Karpas-422 (cell line): ENCODE results near the gene CCDC86. TPM values are rescaled to one million over a fixed set of nuclear protein-coding genes. Genes with fewer than 3 reads are reported as not detected.

Experiments
- DNase-seq: peaks from one replicate; pipeline ENCODE4 v3.0.0-alpha.2; 2015
- H2AFZ ChIP-seq: fragments of 200-600 bp; sonication (generic); 2 replicates; pipeline ENCODE4 v1.6.1; 2014; ENCODE audit warnings: antibody characterized with exemption, low read length, mixed read lengths
- H3K27ac ChIP-seq: fragments of 200-600 bp; sonication (generic); 2 replicates; pipeline ENCODE4 v1.5.1; 2014; ENCODE audit warnings: mild to moderate bottlenecking, low read length, moderate library complexity
- H3K27me3 ChIP-seq: fragments of 200-600 bp; sonication (generic); 2 replicates; pipeline ENCODE4 v1.6.1; 2014; ENCODE audit warnings: low read length, mixed read lengths
- H3K36me3 ChIP-seq: fragments of 200-600 bp; sonication (generic); 2 replicates; pipeline ENCODE4 v1.6.1; 2014; ENCODE audit warnings: low read length, mixed read lengths; ENCODE audit not compliant: insufficient read depth
- H3K4me1 ChIP-seq: fragments of 200-600 bp; sonication (generic); 2 replicates; pipeline ENCODE4 v1.6.1; 2014; ENCODE audit warnings: mild to moderate bottlenecking, low read length, mixed read lengths
- H3K4me2 ChIP-seq: fragments of 200-600 bp; sonication (generic); 2 replicates; pipeline ENCODE4 v1.6.1; 2014; ENCODE audit warnings: low read length, low read depth, mild to moderate bottlenecking; ENCODE audit not compliant: poor library complexity, severe bottlenecking
- H3K4me3 ChIP-seq: fragments of 200-600 bp; sonication (generic); 2 replicates; pipeline ENCODE4 v1.5.1; 2014; ENCODE audit warnings: mild to moderate bottlenecking, antibody characterized with exemption, low read length, mixed read lengths
- H3K79me2 ChIP-seq: fragments of 200-600 bp; sonication (generic); 2 replicates; pipeline ENCODE4 v1.6.1; 2014; ENCODE audit warnings: mild to moderate bottlenecking, low read length, mixed read lengths
- H3K9ac ChIP-seq: fragments of 200-600 bp; sonication (generic); 2 replicates; pipeline ENCODE4 v1.6.0; 2014; ENCODE audit warnings: low read length
- H3K9me2 ChIP-seq: fragments of 200-600 bp; sonication (generic), shearing (Covaris generic); replicated peaks from 2 replicates; pipeline ENCODE4 v1.6.0; 2014; ENCODE audit warnings: mild to moderate bottlenecking, low read length, moderate library complexity; ENCODE audit not compliant: insufficient read depth
- H3K9me3 ChIP-seq: fragments of 300-700, 200-600 bp; sonication (generic); 2 replicates; pipeline ENCODE4 v1.6.1; 2014; ENCODE audit warnings: low read length, mixed read lengths
- H4K20me1 ChIP-seq: fragments of 200-600 bp; sonication (generic); 2 replicates; pipeline ENCODE4 v1.6.1; 2014; ENCODE audit warnings: mild to moderate bottlenecking, antibody characterized with exemption, low read length, low read depth; ENCODE audit not compliant: insufficient read depth
- total RNA-seq: library from RNA; depleted of rRNA; stranded (reverse); fragments of >200 nt; shearing (Covaris generic); gene quantifications from 2 replicates; pipeline ENCODE4 v1.2.3, GENCODE V29; 2014; ENCODE audit warnings: low replicate concordance

The CCDC86 gene
- total RNA-seq, 1 experiment from 2014 or later: 10.4 TPM

DNA sequence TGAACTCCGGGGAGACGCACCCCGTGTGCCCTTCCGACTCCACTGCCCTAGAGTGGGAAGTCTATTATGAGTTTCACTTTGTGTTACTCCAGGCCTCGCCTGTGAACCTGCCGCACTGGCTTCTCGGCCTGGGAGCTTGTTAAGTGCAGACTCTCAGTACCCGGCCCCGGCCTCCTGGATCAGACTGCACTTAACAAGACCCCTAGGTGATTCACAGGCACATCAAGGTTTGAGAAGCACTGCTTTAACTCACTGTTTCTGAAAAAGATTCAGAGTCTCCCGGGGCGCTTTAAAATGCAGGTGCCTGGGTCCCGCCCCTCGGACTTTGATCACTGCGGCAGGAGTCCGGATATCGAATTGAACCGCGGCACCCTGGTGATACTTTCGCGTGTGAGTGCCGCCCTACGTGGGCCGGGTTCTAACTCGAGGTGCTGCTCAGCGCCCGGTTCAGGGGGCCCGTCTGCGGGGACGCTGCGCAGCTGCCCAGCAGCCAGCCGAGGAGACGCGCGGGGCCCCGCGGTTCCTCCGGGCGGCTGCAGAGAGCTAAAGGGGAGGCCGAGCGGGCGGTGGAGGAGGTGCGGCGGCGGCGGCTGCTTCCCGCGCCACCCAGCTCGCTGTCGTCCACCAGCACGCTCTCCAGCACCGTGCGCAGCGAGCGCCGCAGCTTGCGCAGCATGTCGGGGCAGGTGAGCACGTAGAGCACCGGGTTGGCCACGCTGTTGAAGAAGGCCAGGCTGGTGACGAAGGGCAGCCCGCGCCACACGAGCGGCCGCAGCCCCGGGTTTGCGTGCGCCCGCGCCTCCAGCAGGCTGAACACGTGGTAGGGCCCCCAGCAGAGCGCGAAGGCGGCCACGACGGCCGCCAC, 10.4 kb downstream of the CCDC86 start:
- H3K9me2 ChIP-seq: no peaks in the 10 kb centered on the region
- no peaks in the 10 kb centered on the region for H3K79me2 ChIP-seq
- no peak overlapping the region for H2AFZ ChIP-seq
- H3K27ac ChIP-seq: no peak overlapping the region
- no peak overlapping the region for H3K4me3 ChIP-seq
- no peak overlapping the region for H3K9ac ChIP-seq
- DNase-seq: no peak
- peaks cover 3% of the 10 kb centered on the region; the same call in 1 of the 2 replicates for H4K20me1 ChIP-seq
- no peaks in the 10 kb centered on the region for H3K4me1 ChIP-seq
- no peaks in the 10 kb centered on the region for H3K27me3 ChIP-seq
- H3K9me3 ChIP-seq: no peaks in the 10 kb centered on the region
- H3K36me3 ChIP-seq: 0 out of 2 replicates have a peak, but pooled peaks cover 5% of the 10 kb centered on the region
- no peak overlapping the region for H3K4me2 ChIP-seq

DNA sequence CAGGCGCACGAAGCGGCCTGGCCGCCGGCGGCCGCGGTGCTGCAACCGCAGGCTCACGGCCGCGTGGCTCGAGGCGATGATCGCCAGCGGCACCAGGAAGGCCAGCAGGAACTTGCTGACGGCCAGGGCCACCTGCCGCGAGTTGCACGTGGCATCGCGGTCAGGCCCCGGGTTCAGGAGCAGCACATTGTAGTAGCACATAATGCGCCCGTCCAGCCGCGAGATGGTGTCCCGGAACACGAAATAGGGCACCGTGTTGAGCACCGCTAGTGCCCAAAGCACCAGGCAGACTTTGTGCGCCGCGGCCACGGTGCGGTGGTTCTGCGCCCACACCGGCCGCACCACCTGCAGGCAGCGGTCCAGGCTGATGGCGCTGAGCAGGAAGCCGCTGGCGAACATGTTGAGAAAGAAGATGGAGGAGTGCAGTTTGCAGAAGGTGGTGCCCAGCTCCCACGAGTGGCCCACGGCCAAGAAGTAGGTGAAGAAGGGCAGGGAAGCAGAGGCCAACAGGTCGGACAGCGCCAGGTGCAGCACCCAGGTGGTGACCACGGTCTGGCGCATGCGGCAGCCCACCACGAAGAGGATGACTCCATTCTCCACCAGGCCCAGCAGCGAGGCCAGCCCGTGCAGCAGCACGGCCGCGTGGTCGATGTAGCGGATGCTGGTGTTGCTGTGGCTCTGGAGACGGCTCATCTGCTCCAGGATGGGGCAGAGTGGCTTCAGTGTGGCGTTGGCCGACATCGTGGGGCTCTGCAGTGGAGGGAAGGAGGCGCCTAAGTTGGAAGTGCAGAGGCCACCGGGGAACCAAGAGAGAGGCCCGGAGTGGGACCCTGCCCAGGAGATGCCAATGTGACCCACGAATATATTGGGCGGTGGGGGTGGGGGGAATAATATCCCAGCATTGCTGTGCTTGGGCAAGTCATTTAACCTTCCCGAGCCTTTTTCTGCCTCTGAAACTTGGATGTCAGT, 11.4 kb downstream of the CCDC86 start:
- H3K27me3 ChIP-seq: no peaks in the 10 kb centered on the region
- H3K9ac ChIP-seq: no peak overlapping the region
- H4K20me1 ChIP-seq: peaks cover 3% of the 10 kb centered on the region; the same call in 1 of the 2 replicates
- no peak for DNase-seq
- no peak overlapping the region for H3K4me3 ChIP-seq
- H3K27ac ChIP-seq: no peak overlapping the region
- H3K79me2 ChIP-seq: no peaks in the 10 kb centered on the region
- H3K4me1 ChIP-seq: no peaks in the 10 kb centered on the region
- H3K9me3 ChIP-seq: no peaks in the 10 kb centered on the region
- H3K9me2 ChIP-seq: no peaks in the 10 kb centered on the region
- H3K36me3 ChIP-seq: 0 out of 2 replicates have a peak, but pooled peaks cover 5% of the 10 kb centered on the region
- no peak overlapping the region for H3K4me2 ChIP-seq
- no peak overlapping the region for H2AFZ ChIP-seq

DNA sequence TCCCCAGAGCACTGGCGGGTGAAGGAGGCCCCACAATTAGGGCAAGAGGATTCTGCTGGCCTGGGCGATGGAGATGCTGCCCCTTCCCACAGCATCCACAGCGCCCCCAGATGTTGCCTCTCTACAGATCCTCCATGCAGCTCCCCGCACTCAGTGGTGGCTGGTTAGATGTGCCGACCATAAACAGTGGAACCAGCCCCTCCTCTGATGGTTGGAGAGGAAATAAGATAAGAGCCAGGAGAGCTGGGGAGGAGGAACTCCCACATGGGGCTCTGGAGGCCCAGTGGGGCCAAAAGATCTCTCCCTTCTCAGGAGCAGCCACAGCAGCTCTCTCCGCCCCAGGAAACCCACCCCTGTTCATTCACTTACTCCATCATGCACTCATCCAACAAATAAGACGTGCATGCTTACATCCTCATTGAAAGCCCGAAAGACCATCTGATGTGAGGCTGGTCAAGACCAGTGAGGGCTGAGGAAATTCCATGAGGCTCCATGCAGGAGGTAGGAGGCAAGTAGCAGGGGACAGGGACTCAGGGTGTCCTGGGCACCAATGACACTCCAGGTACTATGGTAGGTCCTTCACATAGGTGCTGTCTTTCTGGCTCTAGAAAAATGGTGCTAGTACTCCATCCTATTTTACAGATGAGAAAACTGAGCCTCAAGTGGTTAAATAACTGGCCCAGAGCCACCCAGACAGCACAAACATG, 12.4 kb downstream of the CCDC86 start:
- H3K27me3 ChIP-seq: no peaks in the 10 kb centered on the region
- H3K27ac ChIP-seq: no peak overlapping the region
- H2AFZ ChIP-seq: no peak overlapping the region
- no peaks in the 10 kb centered on the region for H3K9me2 ChIP-seq
- H3K36me3 ChIP-seq: 0 out of 2 replicates have a peak, but pooled peaks cover 5% of the 10 kb centered on the region
- no peaks in the 10 kb centered on the region for H3K79me2 ChIP-seq
- no peak overlapping the region for H3K4me3 ChIP-seq
- H3K4me2 ChIP-seq: no peak overlapping the region
- H3K9ac ChIP-seq: no peak overlapping the region
- H4K20me1 ChIP-seq: peaks cover 3% of the 10 kb centered on the region; the same call in 1 of the 2 replicates
- H3K9me3 ChIP-seq: no peaks in the 10 kb centered on the region
- H3K4me1 ChIP-seq: peaks cover 5% of the 10 kb centered on the region; the same call in 1 of the 2 replicates
- DNase-seq: no peak

DNA sequence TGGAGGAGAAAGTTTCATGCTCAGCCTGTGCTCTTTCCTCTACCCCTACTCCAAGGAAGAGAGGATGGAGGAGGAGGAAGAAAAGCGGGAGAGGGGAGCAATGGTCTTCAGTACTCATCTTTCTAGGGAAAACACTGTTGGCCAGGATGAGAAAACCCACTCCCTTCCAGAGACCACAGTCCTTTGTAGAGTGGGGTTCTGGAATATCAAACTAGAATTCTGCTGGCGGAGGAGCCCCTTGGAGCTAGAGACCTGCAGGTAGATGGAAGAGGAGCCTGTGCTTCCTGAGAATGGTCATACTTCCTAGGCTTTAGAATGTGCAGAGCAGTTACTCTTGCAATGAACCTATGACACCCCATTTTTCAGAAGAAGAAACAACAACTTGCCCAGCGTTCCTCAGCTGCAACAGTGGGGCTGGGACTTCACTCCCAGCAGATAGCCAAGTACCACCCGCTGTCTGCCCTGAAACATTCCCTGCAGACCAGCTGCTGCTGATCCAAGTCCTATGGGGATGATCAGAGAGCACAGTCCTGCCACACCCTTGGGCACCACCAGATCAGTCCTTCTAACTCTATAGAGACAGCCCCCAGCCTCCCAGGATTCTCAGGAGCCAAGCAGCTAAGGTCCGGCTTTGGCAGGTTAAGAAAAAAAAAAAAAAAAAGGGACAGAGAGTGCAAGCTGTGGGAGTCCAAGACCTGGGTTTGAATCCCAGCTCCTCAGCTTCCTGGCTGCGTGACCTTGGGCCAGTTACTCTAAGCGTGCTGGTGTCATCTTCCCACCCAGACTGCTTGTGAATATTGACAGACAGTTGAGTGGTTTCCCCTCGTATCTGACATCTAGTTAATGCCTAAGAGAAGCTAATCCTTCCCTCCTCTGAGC, 13.2 kb downstream of the CCDC86 start:
- Histone ChIP-seq H3K4me3 (no peak overlapping the region), H3K36me3 (0 out of 2 replicates have a peak, but pooled peaks cover 5% of the 10 kb centered on the region), H3K79me2 (no peaks in the 10 kb centered on the region), H3K4me1 (peaks cover 5% of the 10 kb centered on the region; the same call in 1 of the 2 replicates), H3K4me2 (no peak overlapping the region), H3K27ac (no peak overlapping the region), H3K9me3 (no peaks in the 10 kb centered on the region), H3K9ac (no peak overlapping the region), H3K9me2 (no peaks in the 10 kb centered on the region), H4K20me1 (peaks cover 3% of the 10 kb centered on the region; the same call in 1 of the 2 replicates), H2AFZ (no peak overlapping the region), H3K27me3 (no peaks in the 10 kb centered on the region)
- no peak for DNase-seq

DNA sequence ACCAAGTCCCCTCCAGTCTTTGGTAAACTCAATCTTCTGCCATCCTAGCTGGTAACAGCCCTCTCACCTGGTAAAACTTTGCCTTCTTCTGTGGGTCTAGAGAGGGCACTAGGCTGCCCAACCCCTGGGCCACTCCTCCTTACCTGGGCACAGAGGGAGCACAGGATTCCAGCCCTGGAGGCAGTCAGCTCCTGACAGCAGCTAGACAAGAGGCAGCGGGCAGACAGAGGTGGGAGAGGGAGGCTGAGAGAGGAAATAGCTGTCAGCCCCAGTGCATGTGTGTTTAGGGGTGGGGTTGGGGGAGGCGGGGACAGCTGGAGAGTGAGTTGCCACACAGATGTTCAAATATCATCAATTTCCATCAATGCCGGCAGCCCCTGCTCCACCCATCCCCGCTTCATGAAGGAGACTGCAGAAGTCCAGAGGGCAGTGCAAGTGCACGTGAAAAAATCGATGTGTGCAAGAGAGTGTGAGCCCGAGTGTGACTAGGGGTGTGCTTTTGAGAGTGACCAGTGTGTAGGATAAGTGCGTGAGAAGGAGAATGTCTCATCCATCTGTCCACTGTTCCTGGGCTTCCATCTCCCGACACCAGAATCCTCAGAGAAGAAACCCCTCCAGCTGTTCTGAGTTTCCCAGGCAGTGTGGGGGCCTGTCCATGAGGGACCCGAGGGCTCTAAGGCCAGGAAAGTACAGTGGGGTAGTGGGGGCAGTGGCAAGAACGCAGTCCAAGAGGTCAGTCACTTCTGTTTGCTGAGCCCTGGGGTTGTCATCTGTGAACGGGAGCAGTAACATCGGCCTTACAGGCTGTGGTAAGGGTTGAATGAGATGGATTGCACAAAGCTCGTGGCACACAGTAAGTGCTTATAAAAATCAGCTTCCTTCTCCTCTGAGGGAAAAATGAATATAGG, 14.1 kb downstream of the CCDC86 start, which contains the start of gene PTGDR2:
TSS of gene PTGDR2 (minus strand) at position 225 of the 908 bp plus-strand sequence. CDS start 2,228 bp downstream, outside the sequence.
- H3K4me2 ChIP-seq: no peak within 1 kb of the TSS
- H3K4me3 ChIP-seq: no peak within 1 kb of the TSS
- no peak within 1 kb of the TSS for H3K9ac ChIP-seq
- no peaks in the 10 kb centered on the region for H3K27me3 ChIP-seq
- H3K79me2 ChIP-seq: no peaks in the 10 kb centered on the region
- H4K20me1 ChIP-seq: peaks cover 3% of the 10 kb centered on the region; the same call in 1 of the 2 replicates
- no peak within 1 kb of the TSS for H3K27ac ChIP-seq
- no peak for DNase-seq
- no peaks in the 10 kb centered on the region for H3K9me2 ChIP-seq
- no peak within 1 kb of the TSS for H2AFZ ChIP-seq
- no peaks in the 10 kb centered on the region for H3K9me3 ChIP-seq
- peaks cover 5% of the 10 kb centered on the region; the same call in 1 of the 2 replicates for H3K4me1 ChIP-seq
- no peaks in the 10 kb centered on the region for H3K36me3 ChIP-seq

DNA sequence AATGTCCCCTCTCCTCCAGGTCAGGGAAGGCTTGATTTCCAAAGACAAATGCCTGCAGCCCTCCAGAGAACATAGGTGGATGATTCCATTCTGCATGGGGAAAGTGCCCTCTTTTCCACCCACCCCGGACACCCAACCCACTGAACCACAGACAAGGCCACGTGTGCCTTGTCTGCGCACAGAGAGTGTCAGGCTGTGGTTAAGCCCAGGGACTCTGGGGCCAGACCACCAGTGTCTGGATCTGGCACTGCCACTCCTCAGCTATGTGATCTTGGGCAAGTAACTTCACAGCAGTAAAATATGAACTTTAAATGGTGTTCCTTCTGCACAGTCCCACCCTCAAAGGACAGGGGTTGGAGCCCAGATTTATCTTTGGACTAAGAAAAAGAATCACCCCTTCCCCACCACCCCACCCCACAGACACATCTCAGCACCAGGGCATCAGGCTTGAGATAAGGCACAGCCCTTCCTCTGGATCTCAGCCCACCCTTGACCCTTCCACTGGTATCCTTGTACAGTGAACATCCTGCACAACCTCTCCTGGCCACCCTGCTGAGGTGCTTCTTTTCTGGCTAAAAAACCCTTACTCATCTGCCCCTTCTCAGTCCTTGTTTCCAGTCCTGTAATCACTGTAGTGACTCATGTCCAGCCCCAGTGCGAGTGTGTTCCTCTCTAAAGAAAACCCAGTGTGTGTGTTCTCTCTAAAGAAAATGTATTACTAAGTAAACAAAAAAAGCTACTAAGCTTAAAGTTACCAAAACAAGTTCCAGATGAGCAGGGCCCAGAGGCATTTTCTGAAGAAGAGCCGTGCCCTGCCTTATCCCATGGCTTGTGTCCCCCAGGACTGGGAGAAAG, 15.7 kb downstream of the CCDC86 start:
- H3K79me2 ChIP-seq: no peaks in the 10 kb centered on the region
- DNase-seq: no peak
- H3K27me3 ChIP-seq: no peaks in the 10 kb centered on the region
- no peak overlapping the region for H3K27ac ChIP-seq
- H3K9me3 ChIP-seq: no peaks in the 10 kb centered on the region
- no peak overlapping the region for H2AFZ ChIP-seq
- H3K36me3 ChIP-seq: no peaks in the 10 kb centered on the region
- H3K9me2 ChIP-seq: no peaks in the 10 kb centered on the region
- no peak overlapping the region for H3K9ac ChIP-seq
- no peak overlapping the region for H3K4me2 ChIP-seq
- peaks cover 3% of the 10 kb centered on the region; the same call in 1 of the 2 replicates for H4K20me1 ChIP-seq
- H3K4me1 ChIP-seq: peaks cover 5% of the 10 kb centered on the region; the same call in 1 of the 2 replicates
- no peak overlapping the region for H3K4me3 ChIP-seq
